Measurements from ENCODE around the gene TIMM22.

- TF ChIP-seq EZH2 (IDR thresholded peaks at IDR 0.05) (no peak), POLR2AphosphoS5 (IDR thresholded peaks at IDR 0.05; ENCODE audit: borderline replicate concordance, low read depth, low read length) (no peak), FOXP2 (optimal IDR thresholded peaks at IDR 0.05; ENCODE audit: control extremely low read depth, extremely low read length, insufficient read depth) (no peak)
Observed at GRCh38 chr17:1021147-1021546, 24.2 kb downstream of the TIMM22 start.
